Activated T-helper 2 cell treated with anti-CD3 and anti-CD28 coated beads, Interferon-gamma antibody, Interleukin-2, Interleukin-4, amounts not matched to agents 10 μg/mL and 5 μg/mL and 100 μg/mL, durations not matched to agents 14 hours and 24 hours and 36 hours (primary cell): ENCODE data around the gene ACSL5. TPM values are rescaled to one million over a fixed set of nuclear protein-coding genes. Genes with fewer than 3 reads are reported as not detected.

Experiments
- DNase-seq: peaks from one replicate; pipeline ENCODE4 v3.0.0; 2021; ENCODE audit warnings: low spot score
- H3K27ac Mint-ChIP-seq: one replicate; pipeline ENCODE4 v1.8.0; 2021; ENCODE audit warnings: mixed read lengths
- H3K27me3 Mint-ChIP-seq: one replicate; pipeline ENCODE4 v1.8.0; 2021; ENCODE audit warnings: low read depth, mixed read lengths
- H3K36me3 Mint-ChIP-seq: one replicate; pipeline ENCODE4 v1.8.0; 2021; ENCODE audit warnings: low read depth, mixed read lengths
- H3K4me1 Mint-ChIP-seq: one replicate; pipeline ENCODE4 v1.8.0; 2021; ENCODE audit warnings: low read depth, mixed read lengths
- H3K4me3 Mint-ChIP-seq: one replicate; pipeline ENCODE4 v1.8.0; 2021; ENCODE audit warnings: low read depth, mild to moderate bottlenecking, moderate library complexity, mixed read lengths
- H3K9me3 Mint-ChIP-seq: one replicate; pipeline ENCODE4 v1.8.0; 2021; ENCODE audit warnings: mixed read lengths
- intact Hi-C: fragments of 100-400 bp; cut with micrococcal nuclease; formaldehyde crosslinking; loops from one replicate; pipeline ENCODE4 v1.15.1; 2023
- total RNA-seq: library from RNA; stranded (reverse); gene quantifications from 2 replicates; pipeline ENCODE4 v1.2.3, GENCODE V29; 2022

ACSL5 gene
- total RNA-seq, 1 donor from 2014 or later, result 45.9 TPM

- Mint-ChIP-seq H3K36me3 (no peaks in the 10 kb centered on the region), H3K27ac (no peak overlapping the region), H3K4me3 (no peak overlapping the region), H3K4me1 (peaks cover 2% of the 10 kb centered on the region), H3K9me3 (no peaks in the 10 kb centered on the region), H3K27me3 (peaks cover 5% of the 10 kb centered on the region)
- DNase-seq, result no peak
- intact Hi-C loops, result no loop called here
Observed at GRCh38 chr10:112340601-112341000, 33.3 kb upstream of the ACSL5 start.

GRCh38 chr10:112343056-112343806 is 30.7 kb upstream of the ACSL5 start:
- no peaks in the 10 kb centered on the region for H3K36me3 Mint-ChIP-seq
- no peak overlapping the region for H3K4me3 Mint-ChIP-seq
- no peaks in the 10 kb centered on the region for H3K9me3 Mint-ChIP-seq
- intact Hi-C loops, result no loop called here
- no peaks in the 10 kb centered on the region for H3K4me1 Mint-ChIP-seq
- H3K27ac Mint-ChIP-seq, result no peak overlapping the region
- no peaks in the 10 kb centered on the region for H3K27me3 Mint-ChIP-seq
- DNase-seq, result no peak

GRCh38 chr10:112344261-112344660 is 29.7 kb upstream of the ACSL5 start:
- no peaks in the 10 kb centered on the region for H3K27me3 Mint-ChIP-seq
- H3K36me3 Mint-ChIP-seq, result no peaks in the 10 kb centered on the region
- no peaks in the 10 kb centered on the region for H3K9me3 Mint-ChIP-seq
- no peaks in the 10 kb centered on the region for H3K4me1 Mint-ChIP-seq
- intact Hi-C loops, result no loop called here
- no peak overlapping the region for H3K4me3 Mint-ChIP-seq
- H3K27ac Mint-ChIP-seq, result no peak overlapping the region
- DNase-seq, result no peak

GRCh38 chr10:112345202-112345601 is 28.7 kb upstream of the ACSL5 start:
- no peak for DNase-seq
- Mint-ChIP-seq H3K36me3 (no peaks in the 10 kb centered on the region), H3K9me3 (no peaks in the 10 kb centered on the region), H3K4me1 (no peaks in the 10 kb centered on the region), H3K27ac (no peak overlapping the region), H3K4me3 (no peak overlapping the region), H3K27me3 (no peaks in the 10 kb centered on the region)
- intact Hi-C loops, result no loop called here

GRCh38 chr10:112345743-112346142 is 28.2 kb upstream of the ACSL5 start:
- no peaks in the 10 kb centered on the region for H3K36me3 Mint-ChIP-seq
- DNase-seq, result no peak
- H3K27ac Mint-ChIP-seq, result no peak overlapping the region
- no peak overlapping the region for H3K4me3 Mint-ChIP-seq
- no peaks in the 10 kb centered on the region for H3K9me3 Mint-ChIP-seq
- intact Hi-C loops, result no loop called here
- H3K4me1 Mint-ChIP-seq, result no peaks in the 10 kb centered on the region
- H3K27me3 Mint-ChIP-seq, result no peaks in the 10 kb centered on the region

- no peak overlapping the region for H3K27ac Mint-ChIP-seq
Observed at GRCh38 chr10:112346774-112347173, 27.1 kb upstream of the ACSL5 start.

GRCh38 chr10:112347709-112348671 is 25.9 kb upstream of the ACSL5 start:
- intact Hi-C loops, result no loop called here
- Mint-ChIP-seq H3K4me1 (no peaks in the 10 kb centered on the region), H3K4me3 (no peak overlapping the region), H3K36me3 (no peaks in the 10 kb centered on the region), H3K27me3 (no peaks in the 10 kb centered on the region), H3K27ac (no peak overlapping the region), H3K9me3 (no peaks in the 10 kb centered on the region)
- no peak for DNase-seq

More at GRCh38 chr10:112346774-112347173, 27.1 kb upstream of the ACSL5 start:
- no peaks in the 10 kb centered on the region for H3K4me1 Mint-ChIP-seq
- H3K27me3 Mint-ChIP-seq, result no peaks in the 10 kb centered on the region
- DNase-seq, result no peak
- H3K4me3 Mint-ChIP-seq, result no peak overlapping the region
- no peaks in the 10 kb centered on the region for H3K36me3 Mint-ChIP-seq
- intact Hi-C loops, result no loop called here
- H3K9me3 Mint-ChIP-seq, result no peaks in the 10 kb centered on the region

GRCh38 chr10:112348759-112349158 is 25.2 kb upstream of the ACSL5 start:
- H3K4me1 Mint-ChIP-seq, result no peaks in the 10 kb centered on the region
- no peak overlapping the region for H3K4me3 Mint-ChIP-seq
- H3K9me3 Mint-ChIP-seq, result no peaks in the 10 kb centered on the region
- H3K27me3 Mint-ChIP-seq, result no peaks in the 10 kb centered on the region
- intact Hi-C loops, result no loop called here
- no peak for DNase-seq
- H3K27ac Mint-ChIP-seq, result no peak overlapping the region
- H3K36me3 Mint-ChIP-seq, result no peaks in the 10 kb centered on the region

- Mint-ChIP-seq H3K36me3 (no peaks in the 10 kb centered on the region), H3K4me1 (no peaks in the 10 kb centered on the region), H3K9me3 (no peaks in the 10 kb centered on the region), H3K27me3 (no peaks in the 10 kb centered on the region), H3K4me3 (no peak overlapping the region), H3K27ac (no peak overlapping the region)
- intact Hi-C loops, result no loop called here
- no peak for DNase-seq
Observed at GRCh38 chr10:112349521-112350085, 24.3 kb upstream of the ACSL5 start.

- Mint-ChIP-seq H3K27me3 (no peaks in the 10 kb centered on the region), H3K4me1 (no peaks in the 10 kb centered on the region), H3K9me3 (no peaks in the 10 kb centered on the region), H3K36me3 (no peaks in the 10 kb centered on the region), H3K27ac (no peak overlapping the region), H3K4me3 (no peak overlapping the region)
- DNase-seq, result no peak
- intact Hi-C loops, result no loop called here
Observed at GRCh38 chr10:112351146-112351545, 22.8 kb upstream of the ACSL5 start.

- no peaks in the 10 kb centered on the region for H3K4me1 Mint-ChIP-seq
- H3K9me3 Mint-ChIP-seq, result no peaks in the 10 kb centered on the region
- no peak overlapping the region for H3K4me3 Mint-ChIP-seq
- H3K36me3 Mint-ChIP-seq, result no peaks in the 10 kb centered on the region
- no peak for DNase-seq
- H3K27ac Mint-ChIP-seq, result no peak overlapping the region
- H3K27me3 Mint-ChIP-seq, result no peaks in the 10 kb centered on the region
- intact Hi-C loops, result no loop called here
Observed at GRCh38 chr10:112352044-112352443, 21.9 kb upstream of the ACSL5 start.

- Mint-ChIP-seq H3K36me3 (no peaks in the 10 kb centered on the region), H3K9me3 (no peaks in the 10 kb centered on the region), H3K4me1 (no peaks in the 10 kb centered on the region), H3K4me3 (no peak overlapping the region), H3K27ac (no peak overlapping the region), H3K27me3 (no peaks in the 10 kb centered on the region)
- intact Hi-C loops, result no loop called here
- DNase-seq, result no peak
Observed at GRCh38 chr10:112353046-112353445, 20.9 kb upstream of the ACSL5 start.

GRCh38 chr10:112356686-112357085 is 17.2 kb upstream of the ACSL5 start:
- H3K4me3 Mint-ChIP-seq, result no peak overlapping the region
- intact Hi-C loops, result no loop called here
- no peaks in the 10 kb centered on the region for H3K36me3 Mint-ChIP-seq
- no peak overlapping the region for H3K27ac Mint-ChIP-seq
- DNase-seq, result no peak
- H3K9me3 Mint-ChIP-seq, result no peaks in the 10 kb centered on the region
- H3K27me3 Mint-ChIP-seq, result peaks cover 2% of the 10 kb centered on the region
- H3K4me1 Mint-ChIP-seq, result no peaks in the 10 kb centered on the region
